B cell (primary cell): Measurements from ENCODE around the gene TASOR.

ENCODE experiments used
- EZH2 ChIP-seq: IDR thresholded peaks from 2 replicates; pipeline ENCODE4 v1.6.1; 2012; ENCODE audit warnings: borderline replicate concordance, low read depth, mild to moderate bottlenecking, moderate library complexity, low read length; ENCODE audit not compliant: insufficient read depth, poor library complexity, severe bottlenecking
- TF ChIP-seq, protein P1 (sequence below): fragments of 200-600 bp; IDR thresholded peaks from one replicate; pipeline ENCODE4 v1.8.0; 2022; ENCODE audit warnings: antibody characterized with exemption, mild to moderate bottlenecking

- TF ChIP-seq, protein P1, sequence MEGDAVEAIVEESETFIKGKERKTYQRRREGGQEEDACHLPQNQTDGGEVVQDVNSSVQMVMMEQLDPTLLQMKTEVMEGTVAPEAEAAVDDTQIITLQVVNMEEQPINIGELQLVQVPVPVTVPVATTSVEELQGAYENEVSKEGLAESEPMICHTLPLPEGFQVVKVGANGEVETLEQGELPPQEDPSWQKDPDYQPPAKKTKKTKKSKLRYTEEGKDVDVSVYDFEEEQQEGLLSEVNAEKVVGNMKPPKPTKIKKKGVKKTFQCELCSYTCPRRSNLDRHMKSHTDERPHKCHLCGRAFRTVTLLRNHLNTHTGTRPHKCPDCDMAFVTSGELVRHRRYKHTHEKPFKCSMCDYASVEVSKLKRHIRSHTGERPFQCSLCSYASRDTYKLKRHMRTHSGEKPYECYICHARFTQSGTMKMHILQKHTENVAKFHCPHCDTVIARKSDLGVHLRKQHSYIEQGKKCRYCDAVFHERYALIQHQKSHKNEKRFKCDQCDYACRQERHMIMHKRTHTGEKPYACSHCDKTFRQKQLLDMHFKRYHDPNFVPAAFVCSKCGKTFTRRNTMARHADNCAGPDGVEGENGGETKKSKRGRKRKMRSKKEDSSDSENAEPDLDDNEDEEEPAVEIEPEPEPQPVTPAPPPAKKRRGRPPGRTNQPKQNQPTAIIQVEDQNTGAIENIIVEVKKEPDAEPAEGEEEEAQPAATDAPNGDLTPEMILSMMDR, result no peak
- no peak for TF ChIP-seq EZH2
Observed at GRCh38 chr3:56694867-56695683, 12.0 kb upstream of the TASOR start.
